ENCODE results near the gene RDX.
"Not testable (repeated sequence)": the region's sequence is repeated elsewhere in the genome, so short reads cannot be mapped to it uniquely, and the experiment has no call there.

Gene RDX

DNA sequence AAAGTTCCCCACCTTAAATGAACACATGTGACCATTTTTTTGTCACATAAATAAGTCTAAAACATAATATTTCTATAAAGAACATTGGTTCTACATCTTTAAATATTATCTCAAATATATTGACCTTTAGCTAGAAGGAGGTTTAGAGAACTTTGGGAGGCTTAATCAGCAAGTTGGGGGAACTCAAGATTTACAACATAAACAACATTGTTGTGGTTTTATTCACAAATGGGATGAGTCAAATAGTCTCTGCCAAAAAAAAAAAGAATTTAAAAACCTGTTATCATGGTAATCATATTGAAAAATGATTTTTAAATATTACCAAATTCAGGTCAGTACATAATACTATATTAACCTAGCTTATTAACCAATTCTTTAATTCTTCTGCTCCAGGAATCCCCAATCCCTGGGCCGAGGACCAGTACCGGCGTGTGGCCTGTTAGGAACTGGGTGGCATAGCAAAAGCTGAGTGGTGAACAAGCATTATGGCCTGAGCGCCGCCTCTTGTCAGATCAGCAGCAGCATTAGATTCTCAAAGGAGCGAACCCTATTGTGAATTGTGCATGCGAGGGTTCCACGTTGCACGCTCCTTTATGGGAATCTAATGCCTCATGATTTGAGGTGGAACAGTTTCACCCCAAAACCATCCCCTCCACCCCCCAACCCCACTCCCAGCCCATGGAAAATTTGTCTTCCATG, 98.2 kb downstream of the RDX start:
- Histone ChIP-seq H3K4me1 (ENCODE audit: control insufficient read depth, low read length) (peaks cover 8% of the 10 kb centered on the region), H3K9me3 (ENCODE audit: control insufficient read depth, insufficient read depth, low read length) (peaks cover 2% of the 10 kb centered on the region; the same call in 1 of the 2 replicates), H3K79me2 (ENCODE audit: control insufficient read depth, low read length) (no peaks in the 10 kb centered on the region), H3K4me2 (ENCODE audit: low read length) (no peak overlapping the region), H3K27me3 (ENCODE audit: control insufficient read depth, low read length) (no peaks in the 10 kb centered on the region), H3K9me2 (replicated peaks; ENCODE audit: control insufficient read depth, low read length) (no peaks in the 10 kb centered on the region), H3F3A (ENCODE audit: control insufficient read depth, insufficient read depth) (no peaks in the 10 kb centered on the region), H4K20me1 (ENCODE audit: control insufficient read depth, insufficient read depth, low read depth, low read length) (no peaks in the 10 kb centered on the region), H3K36me3 (ENCODE audit: control insufficient read depth, low read length) (no peaks in the 10 kb centered on the region), H3K27ac (ENCODE audit: low read depth, low read length) (no peak overlapping the region), H3K4me3 (ENCODE audit: low read length) (no peak overlapping the region)
- TF ChIP-seq EZH2phosphoT487 (IDR thresholded peaks at IDR 0.05; ENCODE audit: borderline replicate concordance, low read length) = no peak
- TF ChIP-seq, protein P1, sequence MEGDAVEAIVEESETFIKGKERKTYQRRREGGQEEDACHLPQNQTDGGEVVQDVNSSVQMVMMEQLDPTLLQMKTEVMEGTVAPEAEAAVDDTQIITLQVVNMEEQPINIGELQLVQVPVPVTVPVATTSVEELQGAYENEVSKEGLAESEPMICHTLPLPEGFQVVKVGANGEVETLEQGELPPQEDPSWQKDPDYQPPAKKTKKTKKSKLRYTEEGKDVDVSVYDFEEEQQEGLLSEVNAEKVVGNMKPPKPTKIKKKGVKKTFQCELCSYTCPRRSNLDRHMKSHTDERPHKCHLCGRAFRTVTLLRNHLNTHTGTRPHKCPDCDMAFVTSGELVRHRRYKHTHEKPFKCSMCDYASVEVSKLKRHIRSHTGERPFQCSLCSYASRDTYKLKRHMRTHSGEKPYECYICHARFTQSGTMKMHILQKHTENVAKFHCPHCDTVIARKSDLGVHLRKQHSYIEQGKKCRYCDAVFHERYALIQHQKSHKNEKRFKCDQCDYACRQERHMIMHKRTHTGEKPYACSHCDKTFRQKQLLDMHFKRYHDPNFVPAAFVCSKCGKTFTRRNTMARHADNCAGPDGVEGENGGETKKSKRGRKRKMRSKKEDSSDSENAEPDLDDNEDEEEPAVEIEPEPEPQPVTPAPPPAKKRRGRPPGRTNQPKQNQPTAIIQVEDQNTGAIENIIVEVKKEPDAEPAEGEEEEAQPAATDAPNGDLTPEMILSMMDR (IDR thresholded peaks at IDR 0.05; ENCODE audit: low read depth, low read length, poor library complexity, severe bottlenecking) = no peak

DNA sequence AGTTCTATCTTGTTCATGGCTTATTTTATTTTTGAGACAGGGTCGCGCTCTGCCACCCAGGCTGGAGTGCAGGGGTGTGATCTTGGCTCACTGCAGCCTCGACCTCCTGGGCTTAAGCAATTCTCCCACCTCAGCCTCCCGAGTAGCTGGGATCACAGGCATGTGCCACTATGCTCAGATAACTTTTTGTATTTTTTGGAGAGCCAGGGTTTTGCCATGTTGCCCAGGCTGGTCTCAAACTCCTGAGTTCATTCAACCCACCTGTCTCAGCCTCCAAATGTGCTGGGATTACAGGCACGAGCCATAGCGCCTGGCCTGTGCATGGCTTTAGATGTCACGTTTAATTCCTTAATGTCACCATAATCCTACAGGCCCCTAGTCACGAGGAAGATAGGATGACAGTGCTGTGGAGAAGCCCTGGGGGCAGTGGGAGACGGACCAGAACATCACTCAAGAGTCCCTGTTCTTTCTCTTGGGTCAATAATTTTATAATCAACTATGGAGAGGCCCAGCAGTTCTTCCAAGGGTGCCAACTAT, 99.5 kb downstream of the RDX start:
- Histone ChIP-seq H3K4me2 (ENCODE audit: low read length) (no peak overlapping the region), H3K27me3 (ENCODE audit: control insufficient read depth, low read length) (no peaks in the 10 kb centered on the region), H3K9me2 (replicated peaks; ENCODE audit: control insufficient read depth, low read length) (no peaks in the 10 kb centered on the region), H3K9me3 (ENCODE audit: control insufficient read depth, insufficient read depth, low read length) (peaks cover 6% of the 10 kb centered on the region; the same call in 1 of the 2 replicates), H3K36me3 (ENCODE audit: control insufficient read depth, low read length) (no peaks in the 10 kb centered on the region), H3K4me1 (ENCODE audit: control insufficient read depth, low read length) (peaks cover 20% of the 10 kb centered on the region), H3K27ac (ENCODE audit: low read depth, low read length) (no peak overlapping the region), H3K4me3 (ENCODE audit: low read length) (no peak overlapping the region), H4K20me1 (ENCODE audit: control insufficient read depth, insufficient read depth, low read depth, low read length) (no peaks in the 10 kb centered on the region), H3K79me2 (ENCODE audit: control insufficient read depth, low read length) (no peaks in the 10 kb centered on the region), H3F3A (ENCODE audit: control insufficient read depth, insufficient read depth) (no peaks in the 10 kb centered on the region)
- TF ChIP-seq EZH2phosphoT487 (IDR thresholded peaks at IDR 0.05; ENCODE audit: borderline replicate concordance, low read length) = no peak
- TF ChIP-seq, protein P1 (IDR thresholded peaks at IDR 0.05; ENCODE audit: low read depth, low read length, poor library complexity, severe bottlenecking) = no peak

DNA sequence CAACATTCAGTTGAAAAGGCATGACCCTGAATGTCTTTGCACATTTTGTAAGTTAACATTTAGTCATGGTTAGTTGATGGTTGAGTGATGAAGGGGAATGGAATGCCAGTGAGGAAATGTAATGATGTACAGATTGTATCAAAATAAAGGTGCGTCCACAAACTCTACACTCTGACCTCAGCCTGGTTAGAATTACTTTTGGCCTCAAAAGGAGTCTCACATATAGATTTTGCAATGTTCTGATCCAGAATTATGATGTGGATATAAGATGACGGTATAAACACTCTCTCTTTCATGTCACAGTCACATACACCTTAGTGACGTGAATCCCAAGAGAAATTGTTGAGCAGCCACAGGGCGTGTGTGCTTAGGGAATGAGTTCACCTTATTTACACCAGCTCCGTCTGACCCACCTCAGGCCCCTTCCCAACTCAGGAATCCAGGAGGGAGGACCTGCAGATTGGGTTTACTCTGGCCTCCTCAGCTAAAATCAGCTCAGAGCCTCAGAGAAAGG, 100.1 kb downstream of the RDX start:
- Histone ChIP-seq H3K36me3 (ENCODE audit: control insufficient read depth, low read length) (no peaks in the 10 kb centered on the region), H4K20me1 (ENCODE audit: control insufficient read depth, insufficient read depth, low read depth, low read length) (no peaks in the 10 kb centered on the region), H3K27me3 (ENCODE audit: control insufficient read depth, low read length) (no peaks in the 10 kb centered on the region), H3K27ac (ENCODE audit: low read depth, low read length) (no peak overlapping the region), H3K4me2 (ENCODE audit: low read length) (no peak overlapping the region), H3K4me1 (ENCODE audit: control insufficient read depth, low read length) (peaks cover 23% of the 10 kb centered on the region), H3K79me2 (ENCODE audit: control insufficient read depth, low read length) (no peaks in the 10 kb centered on the region), H3K9me3 (ENCODE audit: control insufficient read depth, insufficient read depth, low read length) (peaks cover 11% of the 10 kb centered on the region; the same call in 1 of the 2 replicates), H3K9me2 (replicated peaks; ENCODE audit: control insufficient read depth, low read length) (no peaks in the 10 kb centered on the region), H3K4me3 (ENCODE audit: low read length) (no peak overlapping the region), H3F3A (ENCODE audit: control insufficient read depth, insufficient read depth) (no peaks in the 10 kb centered on the region)
- TF ChIP-seq, protein P1 (IDR thresholded peaks at IDR 0.05; ENCODE audit: low read depth, low read length, poor library complexity, severe bottlenecking) = no peak
- no peak for TF ChIP-seq EZH2phosphoT487 (IDR thresholded peaks at IDR 0.05; ENCODE audit: borderline replicate concordance, low read length)

DNA sequence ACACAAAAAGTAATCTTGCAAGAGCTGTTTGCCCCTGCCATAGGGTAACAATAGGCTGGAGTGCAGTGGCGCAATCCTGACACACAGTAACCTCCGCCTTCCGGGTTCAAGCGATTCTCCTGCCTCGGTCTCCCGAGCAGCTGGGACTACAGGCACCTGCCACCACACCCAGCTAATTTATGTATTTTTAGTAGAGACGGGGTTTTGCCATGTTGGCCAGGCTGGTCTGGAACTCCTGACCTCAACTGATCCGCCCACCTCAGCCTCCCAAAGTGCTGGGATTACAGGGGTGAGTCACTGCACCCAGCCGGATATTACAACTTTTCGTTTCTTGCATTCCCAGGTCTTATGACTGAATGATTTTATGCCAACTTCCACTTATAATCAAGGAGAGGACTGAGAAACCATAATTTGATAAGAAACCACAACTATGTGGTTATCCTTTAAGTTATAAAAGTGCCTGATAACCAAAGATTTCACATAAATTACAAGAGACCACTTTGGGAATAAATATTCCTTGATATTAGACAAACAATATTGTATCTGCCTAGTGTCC, 102.1 kb downstream of the RDX start:
- H3K4me3 ChIP-seq (ENCODE audit: low read length); H3K27ac ChIP-seq (ENCODE audit: low read depth, low read length); H3F3A ChIP-seq (ENCODE audit: control insufficient read depth, insufficient read depth); H3K27me3 ChIP-seq (ENCODE audit: control insufficient read depth, low read length); H4K20me1 ChIP-seq (ENCODE audit: control insufficient read depth, insufficient read depth, low read depth, low read length); H3K4me2 ChIP-seq (ENCODE audit: low read length); H3K9me2 ChIP-seq (replicated peaks; ENCODE audit: control insufficient read depth, low read length); H3K79me2 ChIP-seq (ENCODE audit: control insufficient read depth, low read length); H3K36me3 ChIP-seq (ENCODE audit: control insufficient read depth, low read length): not testable (repeated sequence)
- Histone ChIP-seq H3K4me1 (ENCODE audit: control insufficient read depth, low read length) (peaks cover 30% of the 10 kb centered on the region), H3K9me3 (ENCODE audit: control insufficient read depth, insufficient read depth, low read length) (peaks cover 11% of the 10 kb centered on the region; the same call in 1 of the 2 replicates)

DNA sequence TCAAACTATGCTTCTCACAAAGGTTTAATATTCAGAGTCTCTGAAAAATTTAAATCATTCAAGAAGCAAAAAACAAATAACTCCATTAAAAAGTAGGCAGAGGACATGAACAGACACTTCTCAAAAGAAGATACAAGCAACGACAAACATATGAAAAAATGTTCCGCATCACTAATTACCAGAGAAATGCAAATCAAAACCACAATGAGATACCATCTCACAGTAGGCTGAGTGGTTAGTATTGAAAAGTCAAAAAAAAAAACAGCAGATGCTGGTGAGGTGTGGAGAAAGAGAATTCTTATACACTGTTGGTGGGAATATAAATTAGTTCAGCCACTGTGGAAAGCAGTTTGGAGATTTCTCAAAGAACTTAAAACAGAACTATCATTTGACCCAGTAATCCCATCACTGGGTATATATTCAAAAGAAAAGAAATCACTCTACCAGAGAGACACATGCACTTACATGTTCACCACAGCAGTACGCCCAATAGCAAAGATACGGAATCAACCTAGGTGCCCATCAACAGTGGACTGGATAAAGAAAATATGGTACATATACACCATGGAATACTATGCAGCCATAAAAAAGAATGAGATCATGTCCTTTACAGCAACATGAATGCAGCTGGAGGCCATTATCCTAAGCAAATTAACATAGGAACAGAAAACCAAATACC, 103.7 kb downstream of the RDX start:
- peaks cover 11% of the 10 kb centered on the region; the same call in 1 of the 2 replicates for H3K9me3 ChIP-seq (ENCODE audit: control insufficient read depth, insufficient read depth, low read length)
- H3K27ac ChIP-seq (ENCODE audit: low read depth, low read length) = peak overlapping the region; percentile 57
- not testable (repeated sequence) for H3K9me2 ChIP-seq (replicated peaks; ENCODE audit: control insufficient read depth, low read length); H4K20me1 ChIP-seq (ENCODE audit: control insufficient read depth, insufficient read depth, low read depth, low read length); H3K27me3 ChIP-seq (ENCODE audit: control insufficient read depth, low read length); H3K36me3 ChIP-seq (ENCODE audit: control insufficient read depth, low read length); H3F3A ChIP-seq (ENCODE audit: control insufficient read depth, insufficient read depth); H3K79me2 ChIP-seq (ENCODE audit: control insufficient read depth, low read length)
- peak overlapping the region; percentile 37 for H3K4me3 ChIP-seq (ENCODE audit: low read length)
- H3K4me2 ChIP-seq (ENCODE audit: low read length) = peak overlapping the region; percentile 67
- peaks cover 30% of the 10 kb centered on the region for H3K4me1 ChIP-seq (ENCODE audit: control insufficient read depth, low read length)

All from DOHH2 (cell line).